Inferior parietal cortex (tissue), 1 donor: ENCODE results near the gene CXCL6.

ENCODE experiments used
- DNase-seq: peaks from one replicate; pipeline ENCODE4 v3.0.0-alpha.2; 2016; ENCODE audit errors: extremely low spot score

The CXCL6 gene

GRCh38 chr4:73836373-73837279 is at the start of gene CXCL6:
Gene CXCL6 (plus strand): TSS chr4:73836678. CDS start chr4:73836751, 73 bp downstream.
- DNase-seq: no peak

GRCh38 chr4:73788411-73788810 is 48.1 kb upstream of the CXCL6 start:
- no peak for DNase-seq

GRCh38 chr4:73798842-73799241 is 37.6 kb upstream of the CXCL6 start:
- no peak for DNase-seq

- no peak for DNase-seq
Measured at GRCh38 chr4:73800206-73800605, 36.3 kb upstream of the CXCL6 start.

- no peak for DNase-seq
Measured at GRCh38 chr4:73801692-73802091, 34.8 kb upstream of the CXCL6 start.

GRCh38 chr4:73803213-73803612 is 33.3 kb upstream of the CXCL6 start:
- DNase-seq: no peak

GRCh38 chr4:73810191-73810590 is 26.3 kb upstream of the CXCL6 start:
- no peak for DNase-seq

- DNase-seq: no peak
Measured at GRCh38 chr4:73811841-73812240, 24.6 kb upstream of the CXCL6 start.

- DNase-seq: no peak
Measured at GRCh38 chr4:73814679-73815078, 21.8 kb upstream of the CXCL6 start.

- no peak for DNase-seq
Measured at GRCh38 chr4:73815145-73815544, 21.3 kb upstream of the CXCL6 start.

- DNase-seq: no peak
Measured at GRCh38 chr4:73816814-73817213, 19.7 kb upstream of the CXCL6 start.

GRCh38 chr4:73817341-73817740 is 19.1 kb upstream of the CXCL6 start:
- DNase-seq: no peak

- DNase-seq: no peak
Measured at GRCh38 chr4:73821325-73821724, 15.2 kb upstream of the CXCL6 start.

GRCh38 chr4:73822389-73822788 is 14.1 kb upstream of the CXCL6 start:
- no peak for DNase-seq

- no peak for DNase-seq
Measured at GRCh38 chr4:73822812-73823504, 13.5 kb upstream of the CXCL6 start.

GRCh38 chr4:73823760-73824159 is 12.7 kb upstream of the CXCL6 start:
- no peak for DNase-seq

GRCh38 chr4:73828956-73829355 is 7.5 kb upstream of the CXCL6 start:
- no peak for DNase-seq

- no peak for DNase-seq
Measured at GRCh38 chr4:73831569-73831968, 4.9 kb upstream of the CXCL6 start.

- DNase-seq: peak; percentile 15
Measured at GRCh38 chr4:73832651-73833237, 3.7 kb upstream of the CXCL6 start.

GRCh38 chr4:73839071-73839470 is 2.6 kb downstream of the CXCL6 start:
- DNase-seq: no peak

GRCh38 chr4:73839715-73840114 is 3.2 kb downstream of the CXCL6 start:
- no peak for DNase-seq

- no peak for DNase-seq
Measured at GRCh38 chr4:73841243-73841925, 4.9 kb downstream of the CXCL6 start.
